MM.1S (cell line): ENCODE data around the gene BEND2.

Experiments used
- DNase-seq: peaks from one replicate; pipeline ENCODE4 v3.0.0-alpha.2; 2015
- H2AFZ ChIP-seq: fragments of 300-600 bp; sonication (generic); 2 replicates; pipeline ENCODE4 v1.6.0; 2016; ENCODE audit warnings: antibody characterized with exemption, low read length
- H3F3A ChIP-seq: fragments of 300-600 bp; sonication (generic); 2 replicates; pipeline ENCODE4 v1.6.1; 2016; ENCODE audit warnings: mild to moderate bottlenecking, antibody characterized with exemption, low read length, moderate library complexity, mixed read lengths; ENCODE audit not compliant: insufficient read depth
- H3K27ac ChIP-seq: fragments of 300-600 bp; sonication (generic); 2 replicates; pipeline ENCODE4 v1.5.1; 2016; ENCODE audit warnings: mild to moderate bottlenecking, low read length
- H3K27me3 ChIP-seq: fragments of 300-600 bp; sonication (generic); replicated peaks from 2 replicates; pipeline ENCODE4 v1.6.0; 2016; ENCODE audit warnings: low read length; ENCODE audit not compliant: insufficient read depth
- H3K36me3 ChIP-seq: fragments of 300-600 bp; sonication (generic); replicated peaks from 2 replicates; pipeline ENCODE4 v1.6.1; 2016; ENCODE audit warnings: mild to moderate bottlenecking, low read length, mixed read lengths; ENCODE audit not compliant: insufficient read depth
- H3K4me1 ChIP-seq: fragments of 300-600 bp; sonication (generic); 2 replicates; pipeline ENCODE4 v1.6.1; 2016; ENCODE audit warnings: low read length, mixed read lengths
- H3K4me2 ChIP-seq: fragments of 300-600 bp; sonication (generic); 2 replicates; pipeline ENCODE4 v1.6.0; 2016; ENCODE audit warnings: low read depth, low read length
- H3K4me3 ChIP-seq: fragments of 300-600 bp; sonication (generic); 2 replicates; pipeline ENCODE4 v1.5.1; 2016; ENCODE audit warnings: low read length, mixed read lengths
- H3K79me2 ChIP-seq: fragments of 300-600 bp; sonication (generic); 2 replicates; pipeline ENCODE4 v1.6.1; 2016; ENCODE audit warnings: mixed run types, low read length, mixed read lengths
- H3K9ac ChIP-seq: fragments of 300-600 bp; sonication (generic); 2 replicates; pipeline ENCODE4 v1.6.1; 2016; ENCODE audit warnings: low read length, mixed read lengths
- H3K9me2 ChIP-seq: fragments of 300-600 bp; sonication (generic); replicated peaks from 2 replicates; pipeline ENCODE4 v1.6.1; 2016; ENCODE audit warnings: mild to moderate bottlenecking, low read length, mixed read lengths; ENCODE audit not compliant: insufficient read depth
- H3K9me3 ChIP-seq: fragments of 300-600 bp; sonication (generic); replicated peaks from 2 replicates; pipeline ENCODE4 v1.6.1; 2016; ENCODE audit warnings: mild to moderate bottlenecking, low read length, mixed read lengths; ENCODE audit not compliant: insufficient read depth
- H4K20me1 ChIP-seq: fragments of 300-600 bp; sonication (generic); 2 replicates; pipeline ENCODE4 v1.6.1; 2016; ENCODE audit warnings: mild to moderate bottlenecking, low read length, moderate library complexity, mixed read lengths; ENCODE audit not compliant: insufficient read depth
- CTCF ChIP-seq: fragments of 300-600 bp; sonication (generic); IDR thresholded peaks from 2 replicates; pipeline ENCODE4 v1.5.1; 2016; ENCODE audit warnings: antibody characterized with exemption, low read length, mixed read lengths
- EZH2 ChIP-seq: fragments of 300-600 bp; sonication (generic); optimal IDR thresholded peaks from 2 replicates; pipeline ENCODE3; 2017; ENCODE audit warnings: low read depth, mild to moderate bottlenecking, antibody characterized with exemption, low read length, mixed read lengths
- EZH2phosphoT487 ChIP-seq: fragments of 300-600 bp; sonication (generic); IDR thresholded peaks from 2 replicates; pipeline ENCODE4 v1.6.1; 2018; ENCODE audit warnings: antibody characterized with exemption, low read length

The BEND2 gene

GRCh38 chrX:18172970-18173369 is 47.7 kb downstream of the BEND2 start:
- no peak for TF ChIP-seq EZH2phosphoT487
- no peak for TF ChIP-seq CTCF
- no peak for TF ChIP-seq EZH2
- Histone ChIP-seq H3K79me2 (no peaks in the 10 kb centered on the region), H3F3A (no peaks in the 10 kb centered on the region), H3K9me3 (no peaks in the 10 kb centered on the region), H3K4me2 (no peak overlapping the region), H3K4me3 (no peak overlapping the region), H3K9me2 (no peaks in the 10 kb centered on the region), H2AFZ (no peak overlapping the region), H3K9ac (no peak overlapping the region), H3K36me3 (no peaks in the 10 kb centered on the region), H3K27me3 (no peaks in the 10 kb centered on the region), H3K27ac (no peak overlapping the region), H3K4me1 (no peaks in the 10 kb centered on the region), H4K20me1 (no peaks in the 10 kb centered on the region)
- DNase-seq, result no peak

GRCh38 chrX:18170910-18171309 is 49.8 kb downstream of the BEND2 start:
- Histone ChIP-seq H3K36me3 (no peaks in the 10 kb centered on the region), H4K20me1 (no peaks in the 10 kb centered on the region), H3K4me3 (no peak overlapping the region), H2AFZ (no peak overlapping the region), H3K9ac (no peak overlapping the region), H3K27me3 (no peaks in the 10 kb centered on the region), H3K9me3 (no peaks in the 10 kb centered on the region), H3K27ac (no peak overlapping the region), H3K4me2 (no peak overlapping the region), H3K79me2 (no peaks in the 10 kb centered on the region), H3F3A (no peaks in the 10 kb centered on the region), H3K4me1 (no peaks in the 10 kb centered on the region), H3K9me2 (no peaks in the 10 kb centered on the region)
- DNase-seq, result no peak
- TF ChIP-seq EZH2 (no peak), CTCF (no peak), EZH2phosphoT487 (no peak)

GRCh38 chrX:18166068-18166467 is 54.6 kb downstream of the BEND2 start:
- H3K4me1 ChIP-seq, result no peaks in the 10 kb centered on the region
- no peaks in the 10 kb centered on the region for H3K36me3 ChIP-seq
- DNase-seq, result no peak
- H3K4me2 ChIP-seq, result no peak overlapping the region
- no peak overlapping the region for H3K9ac ChIP-seq
- TF ChIP-seq EZH2, result no peak
- TF ChIP-seq EZH2phosphoT487, result no peak
- TF ChIP-seq CTCF, result no peak
- no peak overlapping the region for H2AFZ ChIP-seq
- no peaks in the 10 kb centered on the region for H3K9me3 ChIP-seq
- H3K27ac ChIP-seq, result no peak overlapping the region
- no peaks in the 10 kb centered on the region for H4K20me1 ChIP-seq
- no peaks in the 10 kb centered on the region for H3F3A ChIP-seq
- H3K4me3 ChIP-seq, result no peak overlapping the region
- H3K27me3 ChIP-seq, result no peaks in the 10 kb centered on the region
- H3K9me2 ChIP-seq, result no peaks in the 10 kb centered on the region
- no peaks in the 10 kb centered on the region for H3K79me2 ChIP-seq
